ENCODE data around the gene MYRIP. TPM values are rescaled to one million over a fixed set of nuclear protein-coding genes. Genes with fewer than 3 reads are reported as not detected.
"Not testable (repeated sequence)": the region's sequence is repeated elsewhere in the genome, so short reads cannot be mapped to it uniquely, and the experiment has no call there.

Gene MYRIP
- total and polyA plus RNA-seq, 10 donors: 1.5 to 35.2 (median 16.2) TPM

- H3K27ac ChIP-seq: no peak overlapping the region
- H3K9me3 ChIP-seq: no peaks in the 10 kb centered on the region
- 29 to 38% (median 34%) methylated on average over 3 of the region's 3 CpGs for WGBS, 5 donors
- TF ChIP-seq POLR2A (IDR thresholded peaks at IDR 0.05) (no peak), POLR2AphosphoS5 (IDR thresholded peaks at IDR 0.05) (no peak)
- TF ChIP-seq, protein P1, sequence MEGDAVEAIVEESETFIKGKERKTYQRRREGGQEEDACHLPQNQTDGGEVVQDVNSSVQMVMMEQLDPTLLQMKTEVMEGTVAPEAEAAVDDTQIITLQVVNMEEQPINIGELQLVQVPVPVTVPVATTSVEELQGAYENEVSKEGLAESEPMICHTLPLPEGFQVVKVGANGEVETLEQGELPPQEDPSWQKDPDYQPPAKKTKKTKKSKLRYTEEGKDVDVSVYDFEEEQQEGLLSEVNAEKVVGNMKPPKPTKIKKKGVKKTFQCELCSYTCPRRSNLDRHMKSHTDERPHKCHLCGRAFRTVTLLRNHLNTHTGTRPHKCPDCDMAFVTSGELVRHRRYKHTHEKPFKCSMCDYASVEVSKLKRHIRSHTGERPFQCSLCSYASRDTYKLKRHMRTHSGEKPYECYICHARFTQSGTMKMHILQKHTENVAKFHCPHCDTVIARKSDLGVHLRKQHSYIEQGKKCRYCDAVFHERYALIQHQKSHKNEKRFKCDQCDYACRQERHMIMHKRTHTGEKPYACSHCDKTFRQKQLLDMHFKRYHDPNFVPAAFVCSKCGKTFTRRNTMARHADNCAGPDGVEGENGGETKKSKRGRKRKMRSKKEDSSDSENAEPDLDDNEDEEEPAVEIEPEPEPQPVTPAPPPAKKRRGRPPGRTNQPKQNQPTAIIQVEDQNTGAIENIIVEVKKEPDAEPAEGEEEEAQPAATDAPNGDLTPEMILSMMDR (IDR thresholded peaks at IDR 0.05 in 8 of 11, conservative IDR thresholded peaks at IDR 0.05 in 3 of 11): no peak
- H3K27me3 ChIP-seq (replicated peaks in 1 of 7): no peaks in the 10 kb centered on the region
- intact Hi-C loops (cut with DNase I; ENCODE audit: low total_unique reads): no loop called here
- no peak for DNase-seq
- H3K4me3 ChIP-seq: no peak overlapping the region
- H3K4me1 ChIP-seq: peaks cover 0 to 6% (median 0%) of the 10 kb centered on the region in 6 donors
- H3K36me3 ChIP-seq: no peaks in the 10 kb centered on the region
Observed at GRCh38 chr3:39819899-39820298, 10.5 kb downstream of the MYRIP start.

DNA sequence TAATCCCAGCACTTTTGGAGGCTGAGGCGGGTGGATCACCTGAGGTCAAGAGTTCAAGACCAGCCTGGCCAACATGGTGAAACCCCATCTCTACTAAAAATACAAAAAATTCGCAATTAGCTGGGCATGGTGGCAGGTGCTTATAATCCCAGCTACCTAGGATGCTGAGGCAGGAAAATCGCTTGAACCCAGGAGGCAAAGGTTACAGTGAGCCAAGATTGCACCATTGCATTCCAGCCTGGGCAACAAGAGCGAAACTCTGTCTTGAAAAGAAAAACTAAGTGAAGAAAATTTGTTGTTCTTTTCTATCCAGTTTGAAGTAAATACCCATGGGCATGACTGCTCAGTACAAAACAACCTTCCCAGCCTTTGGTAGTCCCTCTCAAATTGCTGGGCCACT is 24.4 kb downstream of the MYRIP start:
- H3K27ac ChIP-seq; H3K4me3 ChIP-seq; intact Hi-C loops (cut with DNase I; ENCODE audit: low total_unique reads); H3K27me3 ChIP-seq (replicated peaks in 1 of 7); H3K4me1 ChIP-seq; DNase-seq; H3K36me3 ChIP-seq: not testable (repeated sequence)
- peaks cover 0 to 16% (median 3%) of the 10 kb centered on the region in 8 donors for H3K9me3 ChIP-seq
- 85 to 90% (median 87%) methylated on average over 4 of the region's 4 CpGs for WGBS, 5 donors

- Histone ChIP-seq H3K4me3 (no peak overlapping the region), H3K4me1 (no peaks in the 10 kb centered on the region), H3K9me3 (peaks cover 0 to 16% (median 3%) of the 10 kb centered on the region in 8 donors), H3K27me3 (replicated peaks in 1 of 7) (no peaks in the 10 kb centered on the region), H3K36me3 (no peaks in the 10 kb centered on the region), H3K27ac (no peak overlapping the region)
- intact Hi-C loops (cut with DNase I; ENCODE audit: low total_unique reads): no loop called here
- WGBS, 5 donors: 42 to 63% (median 51%) methylated on average over 7 of the region's 7 CpGs
- no peak for DNase-seq
- TF ChIP-seq, protein P1 (IDR thresholded peaks at IDR 0.05 in 8 of 11, conservative IDR thresholded peaks at IDR 0.05 in 3 of 11): no peak
- TF ChIP-seq POLR2A (IDR thresholded peaks at IDR 0.05) (no peak), POLR2AphosphoS5 (IDR thresholded peaks at IDR 0.05) (no peak)
Observed at GRCh38 chr3:39839484-39839883, 30.1 kb downstream of the MYRIP start.

DNA sequence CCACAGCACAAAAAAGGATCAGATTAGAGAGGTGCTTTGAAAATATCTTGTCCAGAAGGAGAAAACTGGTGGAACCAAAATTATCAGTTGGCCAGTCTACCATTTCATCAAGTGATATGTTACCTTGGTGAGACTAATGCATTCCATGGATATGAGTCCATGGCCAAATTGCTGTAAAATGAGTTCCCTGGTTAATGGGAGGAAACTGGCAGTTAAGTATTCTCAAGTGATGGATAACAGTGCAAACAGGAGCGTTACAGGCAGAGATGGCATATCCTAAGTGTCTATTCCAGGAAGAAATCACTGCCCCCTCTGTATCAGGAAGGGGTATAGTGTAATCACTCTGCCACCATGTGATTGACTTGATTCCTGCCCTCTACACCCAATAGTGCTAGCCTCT is 34.0 kb downstream of the MYRIP start:
- Histone ChIP-seq H3K27me3 (replicated peaks in 1 of 7) (no peaks in the 10 kb centered on the region), H3K9me3 (no peaks in the 10 kb centered on the region), H3K27ac (no peak overlapping the region), H3K36me3 (no peaks in the 10 kb centered on the region), H3K4me3 (no peak overlapping the region), H3K4me1 (no peaks in the 10 kb centered on the region)
- TF ChIP-seq, protein P1 (IDR thresholded peaks at IDR 0.05 in 8 of 11, conservative IDR thresholded peaks at IDR 0.05 in 3 of 11): no peak
- no peak for TF ChIP-seq POLR2AphosphoS5 (IDR thresholded peaks at IDR 0.05)
- no peak for TF ChIP-seq POLR2A (IDR thresholded peaks at IDR 0.05)
- DNase-seq: no peak
- intact Hi-C loops (cut with DNase I; ENCODE audit: low total_unique reads): no loop called here
- WGBS, 5 donors: 49 to 75% (median 57%) methylated on average over 1 of the region's 1 CpG

- no peak overlapping the region for H3K4me3 ChIP-seq
- intact Hi-C loops (cut with DNase I; ENCODE audit: low total_unique reads): no loop called here
- TF ChIP-seq POLR2AphosphoS5 (IDR thresholded peaks at IDR 0.05): no peak
- TF ChIP-seq POLR2A (IDR thresholded peaks at IDR 0.05): no peak
- TF ChIP-seq, protein P1 (IDR thresholded peaks at IDR 0.05 in 8 of 11, conservative IDR thresholded peaks at IDR 0.05 in 3 of 11): no peak
- no peak overlapping the region for H3K27ac ChIP-seq
- no peaks in the 10 kb centered on the region for H3K27me3 ChIP-seq (replicated peaks in 1 of 7)
- H3K36me3 ChIP-seq: no peaks in the 10 kb centered on the region
- no peak for DNase-seq
- H3K4me1 ChIP-seq: peaks cover 0 to 17% (median 3%) of the 10 kb centered on the region in 6 donors
- no peaks in the 10 kb centered on the region for H3K9me3 ChIP-seq
Observed at GRCh38 chr3:39848365-39848764, 39.0 kb downstream of the MYRIP start.
